Mucosa of stomach (tissue), 1 donor: Measurements from ENCODE around the gene ANKRD16.

ENCODE experiments used
- H3K27me3 ChIP-seq: one replicate; pipeline ENCODE4 v1.7.0; 2013; ENCODE audit warnings: mild to moderate bottlenecking, low read length; ENCODE audit not compliant: control insufficient read depth, insufficient read depth
- H3K36me3 ChIP-seq: one replicate; pipeline ENCODE4 v1.7.0; 2013; ENCODE audit warnings: low read length; ENCODE audit not compliant: control insufficient read depth, insufficient read depth
- H3K4me1 ChIP-seq: one replicate; pipeline ENCODE4 v1.7.0; 2013; ENCODE audit warnings: mild to moderate bottlenecking, low read length; ENCODE audit not compliant: control insufficient read depth, insufficient read depth
- H3K4me3 ChIP-seq: one replicate; pipeline ENCODE4 v1.7.0; 2013; ENCODE audit warnings: low read length
- H3K9ac ChIP-seq: one replicate; pipeline ENCODE4 v1.7.0; 2013; ENCODE audit warnings: mild to moderate bottlenecking, low read length, moderate library complexity
- H3K9me3 ChIP-seq: one replicate; pipeline ENCODE4 v1.7.0; 2013; ENCODE audit warnings: mild to moderate bottlenecking, low read length, moderate library complexity; ENCODE audit not compliant: control insufficient read depth
- donor health status: Pancreatic carcinoma.

The ANKRD16 gene

GRCh38 chr10:5900247-5900646 is 10.6 kb upstream of the ANKRD16 start:
- Histone ChIP-seq H3K9ac (no peak overlapping the region), H3K36me3 (no peaks in the 10 kb centered on the region), H3K4me1 (no peaks in the 10 kb centered on the region), H3K9me3 (no peaks in the 10 kb centered on the region), H3K27me3 (no peaks in the 10 kb centered on the region), H3K4me3 (no peak overlapping the region)

GRCh38 chr10:5898163-5898562 is 8.5 kb upstream of the ANKRD16 start:
- Histone ChIP-seq H3K4me3 (no peak overlapping the region), H3K27me3 (no peaks in the 10 kb centered on the region), H3K4me1 (no peaks in the 10 kb centered on the region), H3K36me3 (no peaks in the 10 kb centered on the region), H3K9ac (no peak overlapping the region), H3K9me3 (no peaks in the 10 kb centered on the region)

GRCh38 chr10:5897504-5897903 is 7.8 kb upstream of the ANKRD16 start:
- no peaks in the 10 kb centered on the region for H3K27me3 ChIP-seq
- H3K4me3 ChIP-seq = no peak overlapping the region
- H3K9ac ChIP-seq = no peak overlapping the region
- no peaks in the 10 kb centered on the region for H3K4me1 ChIP-seq
- no peaks in the 10 kb centered on the region for H3K9me3 ChIP-seq
- H3K36me3 ChIP-seq = no peaks in the 10 kb centered on the region

- Histone ChIP-seq H3K9ac (no peak overlapping the region), H3K27me3 (no peaks in the 10 kb centered on the region), H3K36me3 (no peaks in the 10 kb centered on the region), H3K4me1 (no peaks in the 10 kb centered on the region), H3K9me3 (no peaks in the 10 kb centered on the region), H3K4me3 (no peak overlapping the region)
These were observed 7.3 kb upstream of the ANKRD16 start for GRCh38 chr10:5897053-5897340.

GRCh38 chr10:5896208-5897052 is 6.7 kb upstream of the ANKRD16 start:
- no peaks in the 10 kb centered on the region for H3K4me1 ChIP-seq
- H3K9me3 ChIP-seq = no peaks in the 10 kb centered on the region
- no peaks in the 10 kb centered on the region for H3K27me3 ChIP-seq
- H3K4me3 ChIP-seq = no peak overlapping the region
- no peaks in the 10 kb centered on the region for H3K36me3 ChIP-seq
- H3K9ac ChIP-seq = no peak overlapping the region

GRCh38 chr10:5895804-5896203 is 6.1 kb upstream of the ANKRD16 start:
- Histone ChIP-seq H3K9me3 (no peaks in the 10 kb centered on the region), H3K4me3 (no peak overlapping the region), H3K27me3 (no peaks in the 10 kb centered on the region), H3K36me3 (no peaks in the 10 kb centered on the region), H3K4me1 (peaks cover 6% of the 10 kb centered on the region), H3K9ac (no peak overlapping the region)

- H3K9ac ChIP-seq = no peak overlapping the region
- no peaks in the 10 kb centered on the region for H3K36me3 ChIP-seq
- no peaks in the 10 kb centered on the region for H3K27me3 ChIP-seq
- no peak overlapping the region for H3K4me3 ChIP-seq
- H3K4me1 ChIP-seq = peaks cover 6% of the 10 kb centered on the region
- no peaks in the 10 kb centered on the region for H3K9me3 ChIP-seq
These were observed 5.7 kb upstream of the ANKRD16 start for GRCh38 chr10:5895365-5895764.

GRCh38 chr10:5894873-5895272 is 5.2 kb upstream of the ANKRD16 start:
- H3K9ac ChIP-seq = no peak overlapping the region
- H3K27me3 ChIP-seq = no peaks in the 10 kb centered on the region
- H3K36me3 ChIP-seq = no peaks in the 10 kb centered on the region
- no peak overlapping the region for H3K4me3 ChIP-seq
- no peaks in the 10 kb centered on the region for H3K9me3 ChIP-seq
- peaks cover 6% of the 10 kb centered on the region for H3K4me1 ChIP-seq

GRCh38 chr10:5894403-5894802 is 4.7 kb upstream of the ANKRD16 start:
- Histone ChIP-seq H3K9ac (no peak overlapping the region), H3K9me3 (no peaks in the 10 kb centered on the region), H3K4me3 (no peak overlapping the region), H3K36me3 (no peaks in the 10 kb centered on the region), H3K4me1 (peaks cover 6% of the 10 kb centered on the region), H3K27me3 (no peaks in the 10 kb centered on the region)

GRCh38 chr10:5893321-5893720 is 3.6 kb upstream of the ANKRD16 start:
- no peaks in the 10 kb centered on the region for H3K9me3 ChIP-seq
- H3K4me3 ChIP-seq = no peak overlapping the region
- peaks cover 5% of the 10 kb centered on the region for H3K27me3 ChIP-seq
- no peaks in the 10 kb centered on the region for H3K36me3 ChIP-seq
- peaks cover 13% of the 10 kb centered on the region for H3K4me1 ChIP-seq
- H3K9ac ChIP-seq = no peak overlapping the region

- Histone ChIP-seq H3K36me3 (no peaks in the 10 kb centered on the region), H3K4me3 (no peak overlapping the region), H3K9me3 (no peaks in the 10 kb centered on the region), H3K4me1 (peaks cover 23% of the 10 kb centered on the region), H3K27me3 (peaks cover 12% of the 10 kb centered on the region), H3K9ac (no peak overlapping the region)
These were observed 2.3 kb upstream of the ANKRD16 start for GRCh38 chr10:5892007-5892406.

- Histone ChIP-seq H3K36me3 (no peaks in the 10 kb centered on the region), H3K4me3 (peak overlapping the region; percentile 51), H3K9me3 (no peaks in the 10 kb centered on the region), H3K9ac (peak overlapping the region; percentile 74), H3K4me1 (peaks cover 30% of the 10 kb centered on the region), H3K27me3 (peaks cover 12% of the 10 kb centered on the region)
These were observed 1.3 kb upstream of the ANKRD16 start for GRCh38 chr10:5891009-5891408.

GRCh38 chr10:5890452-5890915 is 791 bp upstream of the ANKRD16 start:
- peak overlapping the region; percentile 51 for H3K4me3 ChIP-seq
- H3K9ac ChIP-seq = peak overlapping the region; percentile 74
- peaks cover 32% of the 10 kb centered on the region for H3K4me1 ChIP-seq
- no peaks in the 10 kb centered on the region for H3K36me3 ChIP-seq
- H3K27me3 ChIP-seq = peaks cover 12% of the 10 kb centered on the region
- H3K9me3 ChIP-seq = no peaks in the 10 kb centered on the region
